HG03135 (cell line): ENCODE data around the gene ID2.

Source experiments
- ATAC-seq: cut with Tn5 transposase; IDR thresholded peaks from one replicate; pipeline ENCODE4 v1.9.1; 2021; ENCODE audit warnings: mild to moderate bottlenecking, moderate library complexity; ENCODE audit not compliant: unreplicated experiment

Gene ID2

GRCh38 chr2:8667896-8668512, 13.9 kb upstream of the ID2 start:
- ATAC-seq, result no peak

GRCh38 chr2:8669157-8669817, 12.6 kb upstream of the ID2 start:
- ATAC-seq, result no peak

- ATAC-seq, result no peak
Measured at GRCh38 chr2:8670580-8670979, 11.3 kb upstream of the ID2 start.

- no peak for ATAC-seq
Measured at GRCh38 chr2:8671176-8671575, 10.7 kb upstream of the ID2 start.

GRCh38 chr2:8671802-8672201, 10.1 kb upstream of the ID2 start:
- ATAC-seq, result no peak

- ATAC-seq, result no peak
Measured at GRCh38 chr2:8672940-8673339, 8.9 kb upstream of the ID2 start.

- ATAC-seq, result no peak
Measured at GRCh38 chr2:8673381-8673780, 8.5 kb upstream of the ID2 start.

- no peak for ATAC-seq
Measured at GRCh38 chr2:8674420-8675009, 7.3 kb upstream of the ID2 start.

- ATAC-seq, result no peak
Measured at GRCh38 chr2:8675543-8675942, 6.3 kb upstream of the ID2 start.

GRCh38 chr2:8676191-8676920, 5.5 kb upstream of the ID2 start:
- no peak for ATAC-seq

GRCh38 chr2:8676921-8677645, 4.8 kb upstream of the ID2 start:
- no peak for ATAC-seq

GRCh38 chr2:8677646-8678592, 3.9 kb upstream of the ID2 start:
- no peak for ATAC-seq

GRCh38 chr2:8678731-8679566, 2.9 kb upstream of the ID2 start:
- peak; percentile 56 for ATAC-seq

- ATAC-seq, result no peak
Measured at GRCh38 chr2:8679567-8679826, 2.4 kb upstream of the ID2 start.

- no peak for ATAC-seq
Measured at GRCh38 chr2:8679827-8680731, 1.8 kb upstream of the ID2 start.

- no peak for ATAC-seq
Measured at GRCh38 chr2:8680822-8681760, 765 bp upstream of the ID2 start.
